GM12878 (cell line): Measurements from ENCODE around the gene ADGRG7.

Experiments used
- NR2F1 ChIP-seq: fragments of 450-650 bp; conservative IDR thresholded peaks from 2 replicates; pipeline ENCODE4 v1.6.1; 2017; ENCODE audit warnings: mild to moderate bottlenecking
- TCF12 ChIP-seq: IDR thresholded peaks from 2 replicates; pipeline ENCODE4 v1.6.1; 2011; ENCODE audit warnings: low read depth, mild to moderate bottlenecking, low read length
- TF ChIP-seq, protein P1 (sequence below), 3 experiments: IDR thresholded peaks in 2 of 3; conservative IDR thresholded peaks in 1 of 3; 2 replicates each; pipeline ENCODE4 v1.5.1; 2011; ENCODE audit warnings: low read depth in 3 of 3, low read length in 3 of 3, mild to moderate bottlenecking in 3 of 3, control low read depth in 2 of 3, moderate library complexity in 2 of 3, inconsistent platforms in 1 of 3, mixed read lengths in 1 of 3; ENCODE audit not compliant: control insufficient read depth in 2 of 3, insufficient read depth in 1 of 3; ENCODE audit errors: extremely low read depth in 1 of 3
- TF ChIP-seq, protein P2 (sequence below): fragments of 450-650 bp; IDR thresholded peaks from 2 replicates; pipeline ENCODE4 v1.6.1; 2017; ENCODE audit warnings: mild to moderate bottlenecking

DNA sequence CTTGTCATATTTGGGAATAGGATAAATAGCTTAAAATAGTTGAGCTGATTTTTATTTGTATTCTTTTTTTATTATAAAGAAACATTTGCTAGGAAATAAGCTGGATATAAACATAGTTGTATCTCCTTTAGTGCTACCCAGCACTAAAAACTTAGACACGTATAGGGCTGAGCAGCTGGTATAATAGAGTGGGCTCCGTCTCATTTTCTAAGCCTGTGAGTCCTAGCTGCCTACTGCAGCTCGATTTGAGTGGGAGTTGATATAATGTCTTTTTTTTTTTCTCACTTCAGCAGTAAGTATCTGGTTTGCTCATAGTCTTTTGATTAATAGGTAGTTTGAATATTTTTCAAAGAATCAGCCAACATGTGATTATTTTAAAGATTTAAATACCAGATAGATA lies 134.1 kb downstream of the ADGRG7 start:
- TF ChIP-seq, protein P1, sequence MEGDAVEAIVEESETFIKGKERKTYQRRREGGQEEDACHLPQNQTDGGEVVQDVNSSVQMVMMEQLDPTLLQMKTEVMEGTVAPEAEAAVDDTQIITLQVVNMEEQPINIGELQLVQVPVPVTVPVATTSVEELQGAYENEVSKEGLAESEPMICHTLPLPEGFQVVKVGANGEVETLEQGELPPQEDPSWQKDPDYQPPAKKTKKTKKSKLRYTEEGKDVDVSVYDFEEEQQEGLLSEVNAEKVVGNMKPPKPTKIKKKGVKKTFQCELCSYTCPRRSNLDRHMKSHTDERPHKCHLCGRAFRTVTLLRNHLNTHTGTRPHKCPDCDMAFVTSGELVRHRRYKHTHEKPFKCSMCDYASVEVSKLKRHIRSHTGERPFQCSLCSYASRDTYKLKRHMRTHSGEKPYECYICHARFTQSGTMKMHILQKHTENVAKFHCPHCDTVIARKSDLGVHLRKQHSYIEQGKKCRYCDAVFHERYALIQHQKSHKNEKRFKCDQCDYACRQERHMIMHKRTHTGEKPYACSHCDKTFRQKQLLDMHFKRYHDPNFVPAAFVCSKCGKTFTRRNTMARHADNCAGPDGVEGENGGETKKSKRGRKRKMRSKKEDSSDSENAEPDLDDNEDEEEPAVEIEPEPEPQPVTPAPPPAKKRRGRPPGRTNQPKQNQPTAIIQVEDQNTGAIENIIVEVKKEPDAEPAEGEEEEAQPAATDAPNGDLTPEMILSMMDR (IDR thresholded peaks at IDR 0.05 in 2 of 3, conservative IDR thresholded peaks at IDR 0.05 in 1 of 3; ENCODE audit: control insufficient read depth in 2 of 3, extremely low read depth in 1 of 3, insufficient read depth in 1 of 3, low read depth in 3 of 3, low read length in 3 of 3): no peak
- TF ChIP-seq TCF12 (no peak), NR2F1 (no peak)
- TF ChIP-seq, protein P2, sequence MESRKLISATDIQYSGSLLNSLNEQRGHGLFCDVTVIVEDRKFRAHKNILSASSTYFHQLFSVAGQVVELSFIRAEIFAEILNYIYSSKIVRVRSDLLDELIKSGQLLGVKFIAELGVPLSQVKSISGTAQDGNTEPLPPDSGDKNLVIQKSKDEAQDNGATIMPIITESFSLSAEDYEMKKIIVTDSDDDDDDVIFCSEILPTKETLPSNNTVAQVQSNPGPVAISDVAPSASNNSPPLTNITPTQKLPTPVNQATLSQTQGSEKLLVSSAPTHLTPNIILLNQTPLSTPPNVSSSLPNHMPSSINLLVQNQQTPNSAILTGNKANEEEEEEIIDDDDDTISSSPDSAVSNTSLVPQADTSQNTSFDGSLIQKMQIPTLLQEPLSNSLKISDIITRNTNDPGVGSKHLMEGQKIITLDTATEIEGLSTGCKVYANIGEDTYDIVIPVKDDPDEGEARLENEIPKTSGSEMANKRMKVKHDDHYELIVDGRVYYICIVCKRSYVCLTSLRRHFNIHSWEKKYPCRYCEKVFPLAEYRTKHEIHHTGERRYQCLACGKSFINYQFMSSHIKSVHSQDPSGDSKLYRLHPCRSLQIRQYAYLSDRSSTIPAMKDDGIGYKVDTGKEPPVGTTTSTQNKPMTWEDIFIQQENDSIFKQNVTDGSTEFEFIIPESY: no peak
